Nephron (organoid): ENCODE data around the gene HSDL1.

Source experiments
- H3K27ac Mint-ChIP-seq, 3 experiments: 2 replicates each; pipeline ENCODE4 v1.8.0; 2020; ENCODE audit warnings: mixed read lengths in 3 of 3, mild to moderate bottlenecking in 2 of 3, moderate library complexity in 1 of 3
- H3K27me3 Mint-ChIP-seq: 2 replicates; pipeline ENCODE4 v1.8.0; 2021; ENCODE audit warnings: low read depth, mild to moderate bottlenecking, moderate library complexity, mixed read lengths
- H3K36me3 Mint-ChIP-seq: 2 replicates; pipeline ENCODE4 v1.8.0; 2020; ENCODE audit warnings: low read depth, mixed read lengths
- H3K4me1 Mint-ChIP-seq: 2 replicates; pipeline ENCODE4 v1.8.0; 2020; ENCODE audit warnings: mixed read lengths
- H3K4me3 Mint-ChIP-seq, 3 experiments: 2 replicates each; pipeline ENCODE4 v1.8.0; 2020; ENCODE audit warnings: mild to moderate bottlenecking in 3 of 3, mixed read lengths in 3 of 3, moderate library complexity in 2 of 3
- H3K9me3 Mint-ChIP-seq: 2 replicates; pipeline ENCODE4 v1.8.0; 2020; ENCODE audit warnings: mixed read lengths
- CTCF ChIP-seq, 3 experiments: fragments of 200-600 bp; sonication (generic); IDR thresholded peaks; one replicate each; pipeline ENCODE4 v1.5.0; 2021; ENCODE audit warnings: antibody characterized with exemption in 3 of 3; ENCODE audit not compliant: unreplicated experiment in 3 of 3

The HSDL1 gene

DNA sequence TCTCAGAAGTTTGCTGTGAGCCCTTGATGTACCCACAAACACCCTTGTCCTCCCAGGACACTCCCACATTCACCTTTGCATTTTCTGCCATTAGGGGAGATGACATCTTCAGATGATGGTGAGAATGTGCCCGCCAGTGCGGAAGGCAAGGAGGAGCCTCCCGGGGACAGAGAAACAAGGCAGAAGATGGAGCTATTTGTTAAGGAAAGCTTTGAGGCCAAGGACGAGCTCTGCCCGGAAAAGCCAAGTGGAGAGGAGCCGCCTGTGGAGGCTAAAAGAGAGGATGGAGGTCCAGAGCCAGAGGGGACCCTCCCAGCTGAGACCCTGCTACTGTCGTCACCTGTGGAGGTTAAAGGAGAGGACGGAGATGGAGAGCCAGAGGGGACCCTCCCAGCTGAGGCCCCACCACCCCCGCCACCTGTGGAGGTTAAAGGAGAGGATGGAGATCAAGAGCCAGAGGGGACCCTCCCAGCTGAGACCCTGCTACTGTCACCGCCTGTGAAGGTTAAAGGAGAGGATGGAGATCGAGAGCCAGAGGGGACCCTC, 24.9 kb upstream of the HSDL1 start:
- Mint-ChIP-seq H3K36me3 (no peaks in the 10 kb centered on the region), H3K27ac (no peak overlapping the region), H3K9me3 (no peaks in the 10 kb centered on the region), H3K4me3 (no peak overlapping the region), H3K27me3 (peaks cover 4% of the 10 kb centered on the region), H3K4me1 (no peaks in the 10 kb centered on the region)
- TF ChIP-seq CTCF (IDR thresholded peaks at IDR 0.05; ENCODE audit: unreplicated experiment in 3 of 3), result no peak

DNA sequence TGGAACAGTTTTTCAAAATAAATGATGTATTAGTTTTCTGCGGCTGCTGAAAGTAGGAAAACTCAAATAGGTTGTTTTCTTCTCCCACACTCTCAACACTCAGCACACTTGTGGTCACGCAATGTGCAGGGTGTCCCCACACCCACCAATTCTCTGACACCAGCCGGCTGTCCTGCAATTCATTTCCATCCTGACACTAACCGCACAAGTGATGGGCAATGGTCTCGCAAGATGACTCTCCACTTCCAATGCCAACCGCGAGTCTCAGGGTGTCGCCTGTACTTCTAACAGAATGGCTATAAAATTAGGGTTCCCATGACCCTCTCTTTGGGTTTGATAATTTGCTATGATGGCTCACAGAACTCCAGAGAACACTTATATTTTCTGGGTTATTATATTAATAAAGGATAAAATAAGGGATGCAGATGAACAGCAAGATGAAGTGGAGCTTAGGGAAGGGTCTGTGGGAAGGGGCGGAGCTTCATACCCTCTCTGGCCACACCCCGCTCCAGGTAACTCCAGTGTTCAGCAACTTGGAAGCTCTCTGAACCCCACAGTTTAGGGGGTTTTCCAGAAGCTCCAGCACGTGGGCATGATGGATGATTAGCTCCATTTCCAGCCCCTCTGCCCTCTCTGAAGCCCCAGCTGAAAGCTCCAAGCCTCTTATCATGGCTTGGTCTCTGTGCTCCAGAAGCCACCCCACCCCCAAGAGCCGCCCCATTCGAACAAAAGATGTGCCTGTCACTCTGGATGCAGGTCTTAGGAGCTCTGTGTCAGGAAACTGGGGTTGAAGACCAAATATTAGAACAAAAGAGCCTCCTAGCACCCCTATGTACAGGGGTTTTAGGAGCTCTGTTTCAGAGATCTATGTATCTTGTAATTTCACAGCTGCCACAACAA, 22.1 kb upstream of the HSDL1 start:
- no peak for TF ChIP-seq CTCF (IDR thresholded peaks at IDR 0.05; ENCODE audit: unreplicated experiment in 3 of 3)
- Mint-ChIP-seq H3K36me3 (no peaks in the 10 kb centered on the region), H3K27ac (no peak overlapping the region), H3K4me3 (no peak overlapping the region), H3K27me3 (peaks cover 19% of the 10 kb centered on the region), H3K4me1 (no peaks in the 10 kb centered on the region), H3K9me3 (no peaks in the 10 kb centered on the region)

DNA sequence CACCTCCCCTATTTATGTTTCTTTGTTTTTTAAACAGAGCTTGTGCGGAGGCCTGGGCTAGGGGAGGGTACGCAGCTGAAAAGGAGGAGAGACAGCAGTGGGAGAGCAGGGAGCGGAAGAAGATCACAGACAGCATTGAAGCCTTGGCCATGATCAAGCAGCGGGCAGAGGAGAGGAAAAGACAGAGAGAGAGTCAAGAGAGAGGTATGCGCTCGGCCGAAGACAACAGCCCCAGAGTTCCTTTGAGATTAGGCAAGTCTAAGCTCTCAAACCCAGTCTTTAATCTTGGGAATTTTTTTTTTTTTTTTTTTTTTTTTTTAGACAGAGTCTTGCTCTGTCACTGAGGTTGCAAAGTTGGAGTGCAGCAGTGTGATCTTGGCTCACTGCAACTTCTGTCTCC, 20.8 kb upstream of the HSDL1 start:
- Mint-ChIP-seq H3K9me3 (no peaks in the 10 kb centered on the region), H3K4me3 (no peak overlapping the region), H3K27ac (no peak overlapping the region), H3K36me3 (no peaks in the 10 kb centered on the region), H3K4me1 (peaks cover 5% of the 10 kb centered on the region), H3K27me3 (peaks cover 25% of the 10 kb centered on the region)
- TF ChIP-seq CTCF (IDR thresholded peaks at IDR 0.05; ENCODE audit: unreplicated experiment in 3 of 3), result no peak

DNA sequence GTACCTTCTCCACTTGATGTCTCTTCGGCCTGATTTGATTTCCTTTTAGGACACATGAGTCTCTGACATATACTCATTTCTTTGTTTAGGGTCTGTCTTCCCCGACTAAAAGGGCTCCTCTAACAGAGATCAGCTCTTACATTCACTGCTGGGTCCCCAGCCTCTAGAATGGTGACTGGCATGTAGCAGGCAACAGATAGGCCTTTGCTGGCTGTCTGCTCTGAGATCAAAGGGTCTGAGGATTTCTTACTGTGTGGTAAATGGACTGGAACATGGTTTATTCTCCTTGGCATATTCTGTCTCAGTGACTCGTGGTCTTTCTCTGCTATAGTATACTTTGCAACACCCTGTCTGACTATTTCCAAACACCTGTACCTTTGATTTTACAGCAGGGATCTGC, 16.8 kb upstream of the HSDL1 start:
- peaks cover 5% of the 10 kb centered on the region for H3K4me1 Mint-ChIP-seq
- no peaks in the 10 kb centered on the region for H3K9me3 Mint-ChIP-seq
- H3K4me3 Mint-ChIP-seq, result no peak overlapping the region
- TF ChIP-seq CTCF (IDR thresholded peaks at IDR 0.05; ENCODE audit: unreplicated experiment in 3 of 3), result no peak
- H3K36me3 Mint-ChIP-seq, result no peaks in the 10 kb centered on the region
- peaks cover 48% of the 10 kb centered on the region for H3K27me3 Mint-ChIP-seq
- peak overlapping the region in 2 of 3 experiments; percentile 47 to 56 for H3K27ac Mint-ChIP-seq

- H3K27me3 Mint-ChIP-seq, result peaks cover 48% of the 10 kb centered on the region
- H3K4me1 Mint-ChIP-seq, result peaks cover 5% of the 10 kb centered on the region
- no peaks in the 10 kb centered on the region for H3K36me3 Mint-ChIP-seq
- H3K4me3 Mint-ChIP-seq, result no peak overlapping the region
- TF ChIP-seq CTCF (IDR thresholded peaks at IDR 0.05; ENCODE audit: unreplicated experiment in 3 of 3), result no peak
- no peaks in the 10 kb centered on the region for H3K9me3 Mint-ChIP-seq
- no peak overlapping the region for H3K27ac Mint-ChIP-seq
Measured at GRCh38 chr16:84161037-84161436, 16.1 kb upstream of the HSDL1 start.

DNA sequence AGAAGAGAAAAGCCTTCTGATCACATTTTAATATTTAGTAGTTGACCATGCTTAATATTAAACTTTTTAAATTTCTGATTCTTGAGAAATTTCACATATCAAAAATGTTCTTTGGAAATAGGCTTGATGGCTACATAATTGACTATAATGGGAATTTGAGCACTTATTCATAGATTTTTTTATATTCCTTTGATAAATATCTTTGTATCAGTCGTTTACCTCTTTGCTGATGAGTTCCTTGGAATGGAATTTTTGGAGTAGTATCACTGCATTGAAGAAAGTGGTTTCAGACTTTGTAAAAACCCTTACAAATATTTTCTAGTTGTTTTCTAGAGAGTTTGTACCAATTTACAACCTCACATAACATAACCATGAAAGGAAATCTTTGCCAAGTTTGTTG, 14.8 kb upstream of the HSDL1 start:
- Mint-ChIP-seq H3K9me3 (no peaks in the 10 kb centered on the region), H3K36me3 (no peaks in the 10 kb centered on the region), H3K4me1 (peaks cover 5% of the 10 kb centered on the region), H3K4me3 (no peak overlapping the region), H3K27ac (no peak overlapping the region), H3K27me3 (peaks cover 43% of the 10 kb centered on the region)
- no peak for TF ChIP-seq CTCF (IDR thresholded peaks at IDR 0.05; ENCODE audit: unreplicated experiment in 3 of 3)
